ENCODE data around the gene C10orf95.

Gene C10orf95

GRCh38 chr10:102452672-102453340 lies 1.5 kb upstream of the C10orf95 start:
- Histone ChIP-seq H3K4me3 (ENCODE audit: low read length) (no peak overlapping the region), H3K36me3 (ENCODE audit: control insufficient read depth, low read length) (peaks cover 45% of the 10 kb centered on the region), H3K9me2 (replicated peaks; ENCODE audit: control insufficient read depth, low read length) (no peaks in the 10 kb centered on the region), H3F3A (ENCODE audit: control insufficient read depth, insufficient read depth) (peaks cover 12% of the 10 kb centered on the region), H4K20me1 (ENCODE audit: control insufficient read depth, insufficient read depth, low read depth, low read length) (peaks cover 3% of the 10 kb centered on the region; the same call in 1 of the 2 replicates), H3K9me3 (ENCODE audit: control insufficient read depth, insufficient read depth, low read length) (no peaks in the 10 kb centered on the region), H3K4me1 (ENCODE audit: control insufficient read depth, low read length) (peaks cover 24% of the 10 kb centered on the region), H3K27me3 (ENCODE audit: control insufficient read depth, low read length) (no peaks in the 10 kb centered on the region), H3K79me2 (ENCODE audit: control insufficient read depth, low read length) (peaks cover 32% of the 10 kb centered on the region), H3K4me2 (ENCODE audit: low read length) (peak overlapping the region; percentile 20; the same call in 1 of the 2 replicates), H3K27ac (ENCODE audit: low read depth, low read length) (no peak overlapping the region)
- TF ChIP-seq EZH2phosphoT487 (IDR thresholded peaks at IDR 0.05; ENCODE audit: borderline replicate concordance, low read length) (no peak), CTCF (IDR thresholded peaks at IDR 0.05; ENCODE audit: low read depth, low read length, poor library complexity, severe bottlenecking) (no peak)

- H3K9me3 ChIP-seq (ENCODE audit: control insufficient read depth, insufficient read depth, low read length) = no peaks in the 10 kb centered on the region
- no peaks in the 10 kb centered on the region for H3K27me3 ChIP-seq (ENCODE audit: control insufficient read depth, low read length)
- peak overlapping the region; percentile 93 for H3K4me3 ChIP-seq (ENCODE audit: low read length)
- H3K27ac ChIP-seq (ENCODE audit: low read depth, low read length) = peak overlapping the region; percentile 86
- H3F3A ChIP-seq (ENCODE audit: control insufficient read depth, insufficient read depth) = peaks cover 5% of the 10 kb centered on the region
- peaks cover 32% of the 10 kb centered on the region for H3K79me2 ChIP-seq (ENCODE audit: control insufficient read depth, low read length)
- H3K9me2 ChIP-seq (replicated peaks; ENCODE audit: control insufficient read depth, low read length) = no peaks in the 10 kb centered on the region
- peak overlapping the region; percentile 92 for H3K4me2 ChIP-seq (ENCODE audit: low read length)
- peaks cover 3% of the 10 kb centered on the region; the same call in 1 of the 2 replicates for H4K20me1 ChIP-seq (ENCODE audit: control insufficient read depth, insufficient read depth, low read depth, low read length)
- H3K36me3 ChIP-seq (ENCODE audit: control insufficient read depth, low read length) = peaks cover 34% of the 10 kb centered on the region
- peaks cover 28% of the 10 kb centered on the region for H3K4me1 ChIP-seq (ENCODE audit: control insufficient read depth, low read length)
- TF ChIP-seq CTCF (IDR thresholded peaks at IDR 0.05; ENCODE audit: low read depth, low read length, poor library complexity, severe bottlenecking) (no peak), EZH2phosphoT487 (IDR thresholded peaks at IDR 0.05; ENCODE audit: borderline replicate concordance, low read length) (no peak)
Measured at GRCh38 chr10:102450374-102451104, 804 bp downstream of the C10orf95 start.

- H3K36me3 ChIP-seq (ENCODE audit: control insufficient read depth, low read length) = peaks cover 29% of the 10 kb centered on the region
- H3K4me1 ChIP-seq (ENCODE audit: control insufficient read depth, low read length) = peaks cover 28% of the 10 kb centered on the region
- H3K9me3 ChIP-seq (ENCODE audit: control insufficient read depth, insufficient read depth, low read length) = no peaks in the 10 kb centered on the region
- H4K20me1 ChIP-seq (ENCODE audit: control insufficient read depth, insufficient read depth, low read depth, low read length) = peaks cover 3% of the 10 kb centered on the region; the same call in 1 of the 2 replicates
- H3K4me3 ChIP-seq (ENCODE audit: low read length) = peak overlapping the region; percentile 93
- H3K9me2 ChIP-seq (replicated peaks; ENCODE audit: control insufficient read depth, low read length) = no peaks in the 10 kb centered on the region
- H3F3A ChIP-seq (ENCODE audit: control insufficient read depth, insufficient read depth) = peaks cover 2% of the 10 kb centered on the region; the same call in 1 of the 2 replicates
- peak overlapping the region; percentile 81 for H3K4me2 ChIP-seq (ENCODE audit: low read length)
- TF ChIP-seq EZH2phosphoT487 (IDR thresholded peaks at IDR 0.05; ENCODE audit: borderline replicate concordance, low read length) = no peak
- peak; percentile 25 for TF ChIP-seq CTCF (IDR thresholded peaks at IDR 0.05; ENCODE audit: low read depth, low read length, poor library complexity, severe bottlenecking)
- H3K79me2 ChIP-seq (ENCODE audit: control insufficient read depth, low read length) = peaks cover 32% of the 10 kb centered on the region
- H3K27ac ChIP-seq (ENCODE audit: low read depth, low read length) = peak overlapping the region; percentile 86
- H3K27me3 ChIP-seq (ENCODE audit: control insufficient read depth, low read length) = no peaks in the 10 kb centered on the region
Measured at GRCh38 chr10:102450124-102450373, 1.3 kb downstream of the C10orf95 start.

Measured in DOHH2 (cell line).